ENCODE data around the gene NME9. TPM values are rescaled to one million over a fixed set of nuclear protein-coding genes. Genes with fewer than 3 reads are reported as not detected.

The NME9 gene
- polyA plus RNA-seq, 1 donor: 1.4 TPM

DNA sequence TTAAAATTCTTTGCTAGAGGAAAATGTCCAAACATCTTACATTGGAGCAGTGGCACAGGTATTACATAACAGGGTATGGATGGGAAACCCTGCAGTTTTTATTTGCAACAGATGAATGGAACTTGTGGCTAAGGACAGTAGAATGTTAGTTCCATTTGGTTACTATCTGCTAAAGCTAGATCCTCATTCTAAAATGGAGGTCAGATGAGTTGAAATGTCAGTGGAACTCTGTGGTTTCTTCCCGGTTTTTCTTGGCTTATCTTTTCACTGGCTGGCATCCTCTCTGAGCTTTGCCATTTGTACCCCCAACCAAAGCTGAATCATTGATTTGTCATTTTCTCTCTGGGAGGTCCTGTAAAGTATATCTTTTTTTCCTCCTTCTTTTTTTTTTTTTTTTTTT, 73.6 kb downstream of the NME9 start:
- Histone ChIP-seq H3K9me3 (ENCODE audit: control insufficient read depth, low read depth, low read length) (no peaks in the 10 kb centered on the region), H3K27ac (ENCODE audit: low read length) (no peak overlapping the region), H3K4me1 (ENCODE audit: control insufficient read depth, insufficient read depth, low read length) (no peaks in the 10 kb centered on the region), H3K4me3 (ENCODE audit: low read length) (no peak overlapping the region), H3K36me3 (ENCODE audit: control insufficient read depth, insufficient read depth, low read length) (peaks cover 10% of the 10 kb centered on the region), H3K27me3 (ENCODE audit: control insufficient read depth, insufficient read depth, low read length) (no peaks in the 10 kb centered on the region)
- DNase-seq: no peak
- WGBS (ENCODE audit: insufficient coverage, low lambda C conversion rate): 100% methylated on average over 1 of the region's 1 CpG

DNA sequence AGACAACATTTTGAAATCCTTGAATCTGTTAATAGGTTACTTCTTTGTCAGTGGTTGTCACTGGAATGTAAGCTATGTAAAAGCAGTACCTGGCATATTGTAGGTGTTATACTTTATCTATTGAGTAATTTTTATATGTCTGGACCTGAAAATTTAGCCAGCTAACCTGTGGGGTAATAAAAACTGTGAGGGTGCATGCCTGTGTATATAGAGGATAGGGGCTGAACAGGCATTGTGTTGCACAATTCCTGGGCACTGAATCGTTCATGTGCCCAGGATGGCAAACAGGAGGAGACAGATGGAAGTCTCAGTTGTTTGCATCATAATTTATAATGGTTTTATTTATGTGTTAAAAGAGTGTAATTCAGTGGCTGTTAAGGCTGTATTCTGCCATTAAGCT, 75.4 kb downstream of the NME9 start:
- no peak overlapping the region for H3K27ac ChIP-seq (ENCODE audit: low read length)
- peaks cover 6% of the 10 kb centered on the region for H3K36me3 ChIP-seq (ENCODE audit: control insufficient read depth, insufficient read depth, low read length)
- DNase-seq: no peak
- H3K27me3 ChIP-seq (ENCODE audit: control insufficient read depth, insufficient read depth, low read length): no peaks in the 10 kb centered on the region
- H3K4me1 ChIP-seq (ENCODE audit: control insufficient read depth, insufficient read depth, low read length): no peaks in the 10 kb centered on the region
- H3K9me3 ChIP-seq (ENCODE audit: control insufficient read depth, low read depth, low read length): no peaks in the 10 kb centered on the region
- no peak overlapping the region for H3K4me3 ChIP-seq (ENCODE audit: low read length)
- WGBS (ENCODE audit: insufficient coverage, low lambda C conversion rate): no CpG with 5 or more reads among the region's 1 CpG

DNA sequence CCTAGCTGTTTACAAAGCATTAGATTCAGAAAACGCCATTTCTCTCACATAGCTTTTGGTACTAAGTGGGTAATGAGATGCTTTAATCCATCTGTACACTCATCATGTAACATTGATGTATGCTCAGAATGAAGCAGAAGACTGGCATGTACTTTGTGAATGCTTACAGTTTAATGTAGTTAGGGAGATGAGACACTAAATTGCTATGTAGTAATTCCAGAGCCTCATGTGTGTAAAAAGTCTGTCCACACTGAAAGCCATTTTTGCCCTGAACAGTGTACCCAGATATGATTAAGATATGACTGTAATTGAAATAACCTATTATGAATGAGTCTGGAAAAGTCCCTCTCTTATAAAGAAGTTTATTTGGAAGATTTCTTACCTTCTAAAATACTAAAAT, 76.0 kb downstream of the NME9 start:
- H3K36me3 ChIP-seq (ENCODE audit: control insufficient read depth, insufficient read depth, low read length): peaks cover under 1% of the 10 kb centered on the region

More for the DNA sequence above, 76.0 kb downstream of the NME9 start:
- DNase-seq: no peak
- no peak overlapping the region for H3K4me3 ChIP-seq (ENCODE audit: low read length)
- H3K4me1 ChIP-seq (ENCODE audit: control insufficient read depth, insufficient read depth, low read length): no peaks in the 10 kb centered on the region
- no peaks in the 10 kb centered on the region for H3K27me3 ChIP-seq (ENCODE audit: control insufficient read depth, insufficient read depth, low read length)
- WGBS (ENCODE audit: insufficient coverage, low lambda C conversion rate): 100% methylated on average over 1 of the region's 1 CpG
- no peaks in the 10 kb centered on the region for H3K9me3 ChIP-seq (ENCODE audit: control insufficient read depth, low read depth, low read length)
- H3K27ac ChIP-seq (ENCODE audit: low read length): no peak overlapping the region

Other genes with a start within 250 kb of the NME9 start
- 4.4 TPM for gene DZIP1L, start 214.2 kb downstream of the NME9 start, polyA plus RNA-seq
- 0.07 TPM for gene A4GNT, start 197.5 kb downstream of the NME9 start, polyA plus RNA-seq
- 13.7 TPM for gene DBR1, start 154.9 kb downstream of the NME9 start, polyA plus RNA-seq
- gene ARMC8, start 142.6 kb downstream of the NME9 start, polyA plus RNA-seq: 30.6 TPM
- 6.3 TPM for gene MRAS, start 18.7 kb upstream of the NME9 start, polyA plus RNA-seq
- 1.8 TPM for gene ESYT3, start 104.8 kb upstream of the NME9 start, polyA plus RNA-seq